Glomerular visceral epithelial cell (primary cell): Measurements from ENCODE around the gene NFIA.

Experiments used
- DNase-seq: peaks from one replicate; pipeline ENCODE4 v3.0.0-alpha.2; 2016; ENCODE audit errors: extremely low spot score

Gene NFIA

DNA sequence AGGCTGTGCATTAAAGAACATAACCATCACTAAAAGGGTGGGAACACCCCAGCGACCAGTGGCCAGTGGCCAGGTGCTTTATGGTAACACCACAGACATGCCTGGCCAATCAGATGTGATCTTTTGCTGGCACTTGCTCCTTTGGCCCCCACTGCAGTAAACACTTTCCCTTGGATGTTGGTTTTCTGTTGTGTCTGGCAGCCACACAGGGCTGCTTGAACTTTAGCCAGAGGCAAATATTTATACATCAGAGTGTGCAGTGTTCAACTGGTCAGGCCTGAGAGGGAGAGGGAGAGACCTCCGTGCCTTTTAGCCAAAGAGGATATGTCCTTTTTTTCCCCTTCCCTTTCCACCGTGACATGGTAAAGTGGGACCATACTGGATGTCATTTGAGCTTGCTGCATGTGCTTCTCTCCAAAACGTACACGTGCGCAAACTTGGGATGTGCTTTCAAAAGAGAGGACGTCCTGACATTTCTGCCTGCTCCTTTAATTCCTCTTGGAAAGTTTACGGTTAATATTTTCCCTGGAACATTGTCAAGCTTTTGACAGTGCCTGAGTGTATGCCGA, 101.2 kb downstream of the NFIA start:
- no peak for DNase-seq

DNA sequence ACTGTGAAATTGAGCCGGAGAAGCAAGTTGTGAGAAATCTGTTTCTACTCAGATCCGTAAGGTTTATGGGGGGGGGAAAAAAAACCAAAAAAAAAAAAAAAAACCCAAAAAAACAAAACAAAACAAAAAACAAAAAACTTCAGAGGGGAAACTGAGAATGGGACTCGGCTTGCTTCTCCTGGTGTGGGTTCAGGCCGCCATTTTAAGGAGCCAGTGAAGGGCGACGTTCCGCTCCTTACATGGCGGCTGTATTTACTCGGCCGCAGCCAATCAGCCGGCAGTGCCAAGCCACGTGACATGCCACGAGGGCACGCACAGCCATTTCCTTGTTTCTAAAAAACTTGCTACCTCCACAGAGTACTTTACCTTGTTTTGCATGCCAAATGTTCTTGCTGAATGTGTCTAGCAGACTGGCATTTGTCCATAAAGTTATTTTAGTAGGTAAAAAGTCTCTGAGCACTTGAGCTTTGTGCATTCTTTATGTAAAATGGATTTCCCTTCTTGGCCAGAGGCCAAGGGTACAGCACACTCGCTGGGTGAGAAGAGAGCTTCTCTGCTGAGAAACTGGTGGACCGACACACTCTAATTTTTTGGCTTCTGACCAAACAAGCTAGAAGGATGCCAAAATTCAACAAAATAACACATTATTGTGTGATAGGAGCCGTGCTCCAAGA, 101.8 kb downstream of the NFIA start:
- DNase-seq: no peak

DNA sequence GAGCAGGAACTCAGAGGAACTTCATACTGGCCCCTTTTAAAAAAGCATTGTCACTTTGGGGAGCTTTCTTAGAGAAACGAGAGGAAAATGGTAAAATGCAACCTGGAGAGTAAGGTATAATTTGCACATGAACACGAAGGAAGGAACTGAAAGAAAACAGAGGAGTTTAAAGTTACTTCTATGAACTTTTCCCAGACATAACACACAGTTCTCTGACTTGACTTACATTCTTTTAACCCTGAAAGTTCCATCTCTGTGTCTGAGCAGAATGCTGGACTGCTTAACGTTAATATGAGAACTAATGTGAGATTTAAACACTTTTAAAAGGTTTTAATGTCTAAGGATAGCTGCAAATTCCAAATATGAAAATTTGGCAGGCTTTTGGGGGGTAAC, 102.3 kb downstream of the NFIA start:
- DNase-seq: no peak

DNA sequence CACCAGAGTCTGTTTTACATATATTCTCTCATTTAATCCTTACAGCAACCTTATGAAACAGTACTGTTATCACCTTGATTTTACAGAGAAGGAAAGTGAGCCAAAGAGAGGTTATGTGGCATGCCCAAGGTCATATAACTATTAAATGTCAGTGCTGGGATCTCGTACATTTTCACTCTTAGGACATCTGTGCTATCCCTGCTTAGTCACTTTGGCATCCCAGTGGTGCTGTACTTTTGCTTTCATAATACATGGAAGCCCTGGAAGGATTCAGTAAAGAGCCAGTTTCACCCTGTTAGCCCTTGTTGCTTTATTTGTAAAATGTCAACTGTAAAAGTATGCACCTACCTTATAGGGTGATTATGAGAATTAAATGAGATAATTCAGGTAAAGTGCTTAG, 104.4 kb downstream of the NFIA start:
- DNase-seq: no peak

DNA sequence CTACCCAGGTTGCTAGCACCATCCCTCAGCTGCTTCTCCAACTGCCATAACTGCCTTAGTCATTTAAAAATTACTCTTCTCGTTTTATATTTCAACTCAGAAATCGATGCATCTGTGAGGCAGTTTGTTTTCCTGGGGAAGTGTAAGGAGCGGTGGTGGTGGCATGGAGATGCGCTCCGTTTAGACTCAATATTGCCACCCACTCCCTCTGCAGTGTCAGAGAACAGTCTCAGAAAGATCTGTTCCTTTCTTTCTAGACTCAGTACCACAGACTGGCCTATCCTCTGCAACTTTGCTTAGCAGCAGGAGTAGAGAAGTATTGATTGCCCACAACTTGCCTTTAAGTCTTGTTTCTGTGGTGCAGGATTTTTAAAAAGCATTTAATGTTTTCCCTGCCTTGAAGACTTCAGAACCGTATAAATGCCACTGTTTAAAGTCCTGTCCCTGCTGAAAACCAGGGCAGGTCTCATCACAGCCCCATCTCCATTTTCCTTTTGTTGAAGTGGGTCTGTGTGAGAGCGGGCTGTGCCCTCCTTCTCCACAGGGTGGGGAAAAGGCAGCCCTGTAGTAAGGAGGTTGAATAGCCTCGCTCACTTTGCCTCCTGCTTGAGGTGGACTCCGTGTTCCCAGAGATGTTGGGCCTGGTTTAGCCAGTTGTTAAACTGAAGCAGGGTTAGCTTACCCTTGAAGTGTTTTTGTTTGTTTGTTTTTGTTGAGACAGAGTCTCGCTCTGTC, 105.2 kb downstream of the NFIA start:
- no peak for DNase-seq

DNA sequence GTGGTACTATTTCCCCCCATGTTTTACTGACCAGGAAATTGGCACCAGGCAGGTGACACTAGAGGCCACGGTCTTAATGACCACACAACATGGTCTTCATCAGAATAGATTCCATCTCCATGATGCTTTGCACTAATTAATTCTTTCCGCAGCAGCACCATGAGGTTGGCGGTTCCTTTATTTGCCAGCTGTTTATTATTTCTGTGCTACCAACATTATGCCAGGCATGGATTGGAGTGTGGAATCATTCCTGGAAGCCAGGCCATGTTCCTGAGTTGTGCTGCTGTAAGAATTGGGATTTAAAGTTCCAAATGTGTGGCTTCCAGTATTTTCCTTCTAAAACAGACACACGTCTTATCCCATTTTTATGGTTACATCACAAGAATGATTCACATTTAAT, 107.8 kb downstream of the NFIA start:
- DNase-seq: no peak

DNA sequence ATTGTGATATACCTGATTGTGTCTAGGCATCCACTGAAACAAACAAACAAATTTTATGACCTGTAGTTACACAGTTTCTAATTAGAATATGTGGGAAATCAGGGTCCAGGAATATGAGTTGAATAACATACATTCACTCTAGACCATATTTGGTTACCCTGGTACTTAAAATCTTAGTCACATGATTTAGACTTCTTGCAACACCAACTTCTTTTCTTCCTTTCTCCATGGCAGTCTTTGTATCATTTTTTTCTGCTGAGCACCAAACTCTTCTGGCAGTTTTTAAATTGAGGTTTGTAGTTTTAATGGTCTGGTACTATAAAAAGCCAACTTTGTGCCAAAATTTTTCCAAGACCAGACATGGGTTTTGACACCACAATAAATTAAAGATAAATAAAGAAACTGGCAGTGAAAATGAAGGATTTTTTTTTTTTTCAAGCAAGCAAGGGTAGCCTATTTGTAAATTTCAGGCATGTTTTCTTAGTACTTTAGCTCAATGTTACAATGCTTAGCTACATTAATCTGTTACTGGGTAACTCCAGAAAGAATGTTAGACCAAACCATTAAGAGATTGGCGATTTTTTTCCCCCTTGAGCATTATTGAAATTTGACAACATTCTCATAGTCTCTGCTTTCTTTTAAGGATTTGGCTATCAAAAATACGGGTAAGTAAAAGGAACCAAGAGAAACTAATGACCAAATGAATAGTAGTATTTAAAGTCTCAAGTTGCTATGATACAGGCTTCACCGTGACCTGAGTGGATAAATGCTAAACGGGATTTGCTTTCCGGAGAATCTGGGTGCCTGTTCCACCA, 108.5 kb downstream of the NFIA start:
- DNase-seq: no peak

DNA sequence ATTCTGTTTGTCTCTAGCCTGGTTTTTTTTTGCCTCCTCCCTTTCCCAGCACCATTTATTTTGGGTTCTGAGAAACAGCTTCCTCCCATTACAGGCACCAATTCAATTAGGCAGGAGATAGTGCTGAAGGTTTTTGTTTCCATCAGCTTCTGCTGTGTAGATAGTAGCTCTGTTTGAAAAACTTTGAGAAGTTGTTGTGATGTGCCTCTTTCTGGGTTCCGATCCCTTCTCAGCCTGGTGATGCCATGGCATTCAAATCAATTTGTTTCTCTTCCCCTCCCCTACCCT, 109.0 kb downstream of the NFIA start:
- DNase-seq: no peak

DNA sequence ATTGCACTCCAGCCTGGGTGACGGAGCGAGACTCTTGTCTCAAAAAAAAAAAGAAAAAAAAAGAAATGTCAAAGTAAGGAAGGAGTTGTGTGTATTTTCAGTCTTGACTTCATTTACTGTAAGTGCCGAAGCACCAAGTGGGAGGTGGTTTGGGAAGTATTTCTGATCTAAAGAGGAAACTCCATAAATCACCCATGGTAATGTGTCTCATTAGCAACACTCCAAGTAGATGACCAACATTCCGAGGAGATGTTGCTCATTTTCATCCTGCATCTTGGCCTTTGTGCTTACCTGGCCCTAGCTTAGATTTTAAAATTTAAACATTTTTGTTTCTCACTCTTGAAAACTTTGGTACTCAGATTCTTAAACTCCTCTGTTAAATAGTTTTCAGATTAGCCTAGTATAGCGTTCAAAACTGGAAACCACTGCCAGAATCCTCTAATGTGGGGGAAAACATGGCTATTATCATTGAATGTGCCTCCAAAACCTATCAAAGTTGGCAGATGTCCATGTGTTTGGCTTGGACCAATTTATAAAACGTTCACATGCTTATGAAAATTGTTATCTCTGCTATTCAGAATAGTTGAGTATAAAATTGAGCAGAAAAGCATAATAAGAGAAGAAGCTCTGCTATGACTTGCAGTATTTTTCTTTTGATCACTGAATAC, 110.4 kb downstream of the NFIA start:
- DNase-seq: no peak

DNA sequence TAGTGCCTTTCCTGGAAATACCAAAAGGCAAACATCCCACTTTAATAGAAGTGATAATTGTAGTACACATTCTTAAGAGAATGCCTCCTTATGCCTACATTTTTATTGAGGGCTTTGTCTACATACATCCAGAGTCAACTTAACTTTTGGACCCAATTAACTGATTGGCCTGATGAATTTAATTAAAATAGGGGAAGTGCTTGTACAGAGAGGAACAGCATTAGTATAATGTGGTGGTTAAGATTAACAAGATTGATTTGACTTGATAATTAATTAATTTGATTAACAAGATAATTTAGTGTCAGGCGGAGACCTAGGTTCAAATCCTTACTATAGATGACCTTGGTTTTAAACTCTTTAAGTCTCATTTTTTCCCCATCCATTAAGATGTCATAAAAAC, 111.4 kb downstream of the NFIA start:
- no peak for DNase-seq

DNA sequence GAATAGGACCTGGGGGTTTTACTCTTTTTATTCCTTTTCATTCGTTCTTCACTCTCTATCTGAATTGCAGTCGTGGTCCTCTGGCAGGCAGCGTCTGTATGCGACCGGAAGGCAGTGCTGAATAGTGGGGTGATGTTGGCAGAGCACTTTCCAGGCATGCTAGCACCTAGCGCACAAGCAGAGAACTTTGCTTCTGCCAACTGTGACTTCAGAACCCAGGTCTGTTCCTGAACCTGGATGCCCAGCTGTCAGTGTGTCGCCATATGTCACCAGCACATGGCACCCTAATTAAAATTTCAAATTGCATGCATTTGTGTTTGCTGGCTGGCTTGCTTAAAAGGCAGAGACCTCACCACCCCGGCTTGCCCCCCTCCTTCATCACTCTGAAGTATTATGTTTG, 116.2 kb downstream of the NFIA start:
- no peak for DNase-seq

DNA sequence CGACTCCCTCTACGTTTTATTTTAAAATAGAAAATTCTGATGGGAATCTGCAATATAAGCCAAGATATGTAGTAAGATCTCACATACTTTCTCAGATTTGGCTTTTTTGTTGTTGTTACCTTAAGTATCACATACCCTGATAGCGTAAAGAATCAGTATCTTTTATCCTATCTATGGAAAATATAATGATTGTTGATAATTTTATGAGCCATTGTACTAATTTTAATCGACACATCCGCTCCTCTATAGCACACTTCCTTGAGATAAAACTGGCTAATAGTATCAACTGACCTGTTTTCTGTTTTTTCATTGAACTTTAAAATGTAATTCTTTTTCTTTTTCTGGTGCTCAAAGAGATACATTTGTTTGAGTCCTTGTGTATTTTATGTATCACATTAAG, 118.7 kb downstream of the NFIA start:
- DNase-seq: no peak

DNA sequence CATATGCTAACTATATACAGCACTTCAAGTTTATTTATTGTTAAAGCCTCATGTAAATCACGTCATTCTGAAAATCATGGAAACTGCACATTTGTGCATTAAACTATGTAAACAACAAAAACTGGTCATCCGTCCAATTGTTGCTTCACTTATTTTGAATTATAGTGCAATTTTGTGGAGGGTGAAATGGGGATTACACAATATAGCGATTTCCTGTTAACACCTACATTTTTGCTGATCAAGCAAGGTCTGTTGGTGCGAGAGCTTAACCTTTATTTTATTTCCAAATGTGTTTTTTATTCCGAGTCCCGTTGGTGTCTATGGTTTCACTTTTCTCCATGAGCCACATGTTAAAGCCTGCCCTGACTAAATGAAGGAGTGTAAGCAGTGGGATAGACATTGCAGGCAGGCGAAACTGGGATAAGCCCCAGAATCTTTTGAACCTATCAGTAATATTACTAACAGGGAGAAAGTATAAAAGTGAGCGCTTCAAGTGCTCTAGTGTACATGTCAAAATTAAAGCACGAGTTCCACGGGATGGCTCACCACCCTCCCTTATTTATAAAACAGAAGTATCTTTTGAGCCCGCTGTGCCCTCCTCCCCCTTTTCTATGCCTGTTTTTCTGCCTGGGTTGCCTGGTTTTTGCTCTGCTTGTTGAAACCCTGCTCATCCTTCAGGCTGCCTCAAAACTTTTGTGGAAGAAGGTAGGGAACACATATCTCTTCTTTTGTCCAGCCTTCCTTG, 120.7 kb downstream of the NFIA start:
- no peak for DNase-seq

DNA sequence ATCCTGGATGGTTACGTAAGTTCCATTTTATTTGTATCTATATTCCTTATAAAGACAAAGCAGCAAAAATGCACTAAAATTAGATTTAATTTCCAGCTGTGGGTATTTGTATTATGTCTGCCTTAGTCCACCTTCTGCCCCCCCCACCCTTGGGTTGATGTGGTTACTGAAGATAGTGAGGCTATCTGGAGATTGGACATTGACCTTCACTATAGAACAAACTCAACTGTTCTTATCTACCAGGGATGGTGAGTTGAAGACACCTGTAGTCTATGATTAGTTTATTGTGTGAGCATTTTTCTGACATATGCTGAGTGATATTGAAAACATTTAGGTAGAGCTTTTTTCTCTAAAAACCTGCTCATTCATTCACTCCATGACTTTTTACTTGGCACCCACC, 122.2 kb downstream of the NFIA start:
- DNase-seq: no peak

DNA sequence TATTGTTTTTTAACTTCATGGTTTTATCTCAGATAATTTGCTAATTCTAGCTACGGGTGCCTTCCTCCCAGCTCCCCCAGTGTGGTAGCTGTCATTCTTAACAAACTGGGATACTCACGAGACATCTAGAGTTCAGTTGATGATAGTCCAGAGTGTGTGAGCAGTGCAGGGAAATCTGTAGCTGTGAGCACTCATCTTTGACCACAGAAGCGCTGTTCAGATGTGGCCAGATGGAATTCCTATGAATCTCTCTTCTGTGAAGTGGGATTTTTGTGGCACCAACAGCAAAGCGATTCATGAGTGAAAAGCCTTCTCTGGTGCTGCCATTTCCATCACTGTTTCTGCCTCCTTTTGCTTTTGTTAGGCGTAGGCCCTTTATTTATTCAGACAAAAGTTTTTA, 125.1 kb downstream of the NFIA start:
- peak; percentile 66 for DNase-seq

DNA sequence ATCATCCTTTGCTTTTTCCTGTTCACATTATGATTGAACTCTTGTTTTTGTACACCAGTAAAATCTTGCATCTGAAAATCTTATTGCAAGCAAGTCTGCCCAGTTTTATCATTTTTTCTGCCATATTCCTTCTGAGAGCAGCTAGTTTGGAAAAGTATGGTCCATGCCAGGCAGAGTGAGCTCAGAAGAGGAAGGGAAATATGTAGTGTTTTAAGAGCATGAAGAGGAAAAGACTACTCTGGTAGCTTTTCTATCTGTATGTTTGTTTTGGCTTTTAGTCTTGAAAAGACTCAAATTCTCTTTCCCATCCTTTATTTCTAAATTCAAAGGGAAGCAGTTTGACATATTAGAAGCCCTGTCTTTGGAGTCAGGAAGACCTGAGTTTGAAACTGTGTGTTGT, 125.8 kb downstream of the NFIA start:
- DNase-seq: no peak

DNA sequence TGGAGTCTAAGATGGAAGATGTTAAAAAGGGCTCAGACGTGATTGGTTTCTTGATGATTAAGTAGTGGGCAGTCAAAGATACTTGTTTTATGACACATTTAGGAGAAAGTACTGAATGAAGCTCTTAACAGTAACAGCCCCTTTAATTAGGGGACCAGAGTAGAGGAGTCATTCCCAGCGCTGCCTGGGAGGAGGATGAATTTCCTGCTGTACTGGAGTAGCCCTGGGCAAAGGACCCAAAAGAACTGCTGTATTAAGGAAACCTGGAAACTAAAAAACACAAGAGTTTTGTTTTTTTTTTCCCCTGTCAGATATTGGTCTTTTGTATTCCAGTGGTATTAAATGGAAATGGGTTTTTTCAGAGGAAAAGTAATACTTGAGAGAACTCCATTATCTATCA, 126.5 kb downstream of the NFIA start:
- no peak for DNase-seq

DNA sequence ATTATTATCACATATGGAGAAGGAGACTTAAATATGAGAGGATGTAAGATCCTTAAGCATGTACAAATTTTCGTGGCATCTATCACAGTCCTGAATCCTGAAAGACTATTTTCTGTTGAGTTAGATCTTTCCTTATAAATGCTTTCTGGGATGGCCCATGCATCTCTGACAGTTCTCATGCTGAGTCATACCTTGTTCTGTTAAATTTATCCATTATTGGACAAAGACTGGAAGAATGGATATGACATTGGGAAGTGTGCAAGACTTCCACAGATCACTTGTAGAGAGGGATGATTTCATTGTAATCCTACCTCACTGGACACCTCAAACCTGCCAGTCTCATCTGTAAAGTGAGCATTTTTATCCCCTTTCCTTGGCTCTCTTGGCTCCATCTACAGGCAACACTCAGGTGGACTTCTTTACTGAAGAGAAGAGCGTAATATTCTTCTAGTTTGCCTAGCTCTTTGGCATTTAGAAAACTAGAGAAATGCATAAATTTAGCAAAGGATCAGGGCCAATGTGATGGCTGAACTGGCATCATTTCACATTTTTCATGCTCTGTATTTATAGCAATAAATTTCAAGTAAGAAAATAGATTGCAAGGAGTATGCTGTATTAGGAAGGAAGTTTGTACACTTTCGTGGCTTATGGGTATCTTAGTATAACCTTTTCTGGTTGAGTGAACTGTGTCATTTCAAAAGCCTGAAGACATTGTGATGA, 128.2 kb downstream of the NFIA start:
- DNase-seq: no peak

DNA sequence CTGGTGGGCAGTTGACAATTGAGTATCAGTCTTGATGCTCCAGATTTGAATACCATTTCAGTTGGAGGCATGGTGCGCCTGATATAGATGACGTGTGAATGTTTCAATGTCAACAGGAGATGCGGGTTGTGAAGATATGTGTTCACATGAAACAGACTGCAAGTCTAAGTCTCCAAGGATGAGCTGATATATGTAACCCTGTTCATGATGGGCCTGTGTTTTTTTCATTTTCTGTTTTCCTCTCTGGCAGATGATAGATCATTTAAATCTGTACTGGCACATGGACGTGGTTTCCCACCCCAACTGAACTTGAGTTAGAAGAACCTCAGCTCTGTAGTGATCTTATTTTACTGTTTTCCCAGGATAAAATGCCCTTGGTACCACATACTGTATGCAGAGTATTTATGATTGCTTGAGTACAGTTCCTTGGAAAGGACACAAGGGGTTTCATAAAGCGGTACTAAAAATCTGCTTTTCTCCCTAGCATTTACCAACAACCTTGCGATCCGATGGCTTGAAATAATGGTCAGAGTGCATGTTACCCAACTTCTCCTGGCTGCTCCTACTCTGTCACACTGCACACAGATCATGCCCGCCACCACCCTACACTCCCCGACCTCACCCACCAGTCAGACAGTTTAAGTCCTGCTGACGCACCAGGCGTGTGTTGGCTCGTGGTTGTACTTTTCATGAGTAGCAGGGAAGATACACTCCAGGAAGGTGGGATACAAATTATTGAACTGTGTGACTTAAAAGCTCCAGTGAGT, 131.1 kb downstream of the NFIA start:
- DNase-seq: no peak

DNA sequence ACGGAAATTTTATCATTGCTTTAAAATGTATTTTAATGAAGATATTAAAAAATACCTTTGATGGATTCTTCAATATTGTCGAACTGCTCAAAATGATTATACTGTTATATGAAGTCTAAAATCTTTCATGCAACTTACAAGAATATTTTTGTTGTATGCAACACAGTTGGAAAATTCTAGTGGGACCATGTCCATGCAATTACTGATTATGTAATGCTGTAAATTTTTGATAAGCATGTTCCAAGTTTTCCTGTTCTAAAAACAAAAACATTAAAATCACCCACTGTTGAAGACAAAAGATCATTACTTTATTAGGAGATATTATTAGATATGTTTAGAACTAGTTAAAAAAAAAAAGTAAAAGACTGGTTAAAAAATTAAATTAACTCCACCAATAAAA, 132.8 kb downstream of the NFIA start:
- DNase-seq: no peak
